HG03064 (cell line): ENCODE measurements around the gene GTF2H4.

ENCODE experiments used
- ATAC-seq: cut with Tn5 transposase; IDR thresholded peaks from one replicate; pipeline ENCODE4 v1.9.1; 2021; ENCODE audit warnings: low read depth; ENCODE audit not compliant: unreplicated experiment

GTF2H4 gene

DNA sequence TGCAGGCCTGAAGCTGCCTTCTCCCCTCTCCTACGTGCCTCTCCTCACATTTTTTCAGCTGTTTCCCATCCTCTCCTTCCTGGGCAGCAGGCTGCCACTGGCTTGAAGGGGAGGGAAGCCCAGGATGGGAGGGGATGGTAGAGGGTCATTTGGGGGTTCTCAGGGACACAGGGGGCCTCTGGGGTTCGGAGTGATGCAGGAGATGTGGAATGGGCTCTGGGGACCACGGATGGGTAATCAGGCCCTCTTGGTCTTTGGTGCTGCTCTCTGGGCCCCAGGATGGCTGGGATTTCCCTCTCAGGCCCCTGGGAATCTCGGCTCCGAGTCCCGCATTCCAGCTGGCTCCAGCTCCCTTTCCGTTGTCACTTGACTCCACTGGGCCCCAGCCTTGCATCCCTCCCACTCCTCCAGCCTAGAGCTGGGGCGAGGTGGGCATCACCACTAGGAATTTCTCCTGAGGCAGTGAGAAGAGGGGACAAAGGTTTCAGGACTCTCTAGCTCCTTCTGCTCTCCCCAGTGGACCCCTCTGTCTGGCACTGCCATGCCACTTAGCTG lies 25.7 kb upstream of the GTF2H4 start:
- ATAC-seq = no peak

DNA sequence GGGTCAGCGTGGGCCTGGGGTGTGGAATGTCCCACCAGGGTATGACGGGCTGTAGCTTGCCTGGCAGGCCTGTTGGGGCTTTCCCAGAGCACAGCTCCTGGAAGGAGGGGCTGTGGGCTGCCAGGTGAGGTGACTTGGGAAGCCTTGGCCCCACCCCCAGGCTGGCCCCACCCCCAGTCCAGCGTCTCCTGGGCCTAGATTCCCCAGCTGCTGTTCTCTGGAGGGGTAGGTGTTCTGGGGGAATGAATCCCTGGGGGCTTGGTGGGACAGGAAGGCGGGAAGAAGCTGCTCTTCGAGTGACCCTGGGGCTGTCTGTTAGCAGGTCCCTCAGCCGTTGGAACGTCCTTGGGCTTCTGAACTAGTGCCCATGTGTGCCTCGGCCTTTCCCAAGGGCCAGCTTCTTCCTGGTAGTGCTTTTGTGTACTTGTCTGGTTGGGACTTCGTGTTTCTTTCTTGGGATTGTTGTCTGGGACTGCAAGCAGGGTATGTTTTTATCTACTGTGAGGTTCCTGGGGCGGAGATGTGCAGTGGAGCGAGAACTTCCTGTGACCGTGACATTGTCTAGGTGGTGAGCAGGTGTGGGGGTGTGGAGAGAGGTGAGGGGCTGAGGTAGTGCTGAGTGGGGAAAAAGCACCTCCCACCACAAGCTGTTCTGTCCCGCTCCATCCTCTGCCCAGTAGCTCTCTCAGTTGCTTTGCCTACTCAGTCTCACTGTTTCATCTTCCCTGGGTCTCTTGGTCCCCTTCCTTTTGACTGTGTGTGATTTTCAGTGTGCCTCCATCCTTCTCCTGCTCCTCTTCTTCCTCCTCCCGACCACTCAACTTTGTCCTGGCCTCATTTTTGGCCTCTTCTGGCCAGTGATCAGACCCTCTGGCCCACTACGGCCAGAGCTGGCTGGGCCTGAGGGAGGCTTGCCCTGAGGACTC lies 25.0 kb upstream of the GTF2H4 start:
- no peak for ATAC-seq

DNA sequence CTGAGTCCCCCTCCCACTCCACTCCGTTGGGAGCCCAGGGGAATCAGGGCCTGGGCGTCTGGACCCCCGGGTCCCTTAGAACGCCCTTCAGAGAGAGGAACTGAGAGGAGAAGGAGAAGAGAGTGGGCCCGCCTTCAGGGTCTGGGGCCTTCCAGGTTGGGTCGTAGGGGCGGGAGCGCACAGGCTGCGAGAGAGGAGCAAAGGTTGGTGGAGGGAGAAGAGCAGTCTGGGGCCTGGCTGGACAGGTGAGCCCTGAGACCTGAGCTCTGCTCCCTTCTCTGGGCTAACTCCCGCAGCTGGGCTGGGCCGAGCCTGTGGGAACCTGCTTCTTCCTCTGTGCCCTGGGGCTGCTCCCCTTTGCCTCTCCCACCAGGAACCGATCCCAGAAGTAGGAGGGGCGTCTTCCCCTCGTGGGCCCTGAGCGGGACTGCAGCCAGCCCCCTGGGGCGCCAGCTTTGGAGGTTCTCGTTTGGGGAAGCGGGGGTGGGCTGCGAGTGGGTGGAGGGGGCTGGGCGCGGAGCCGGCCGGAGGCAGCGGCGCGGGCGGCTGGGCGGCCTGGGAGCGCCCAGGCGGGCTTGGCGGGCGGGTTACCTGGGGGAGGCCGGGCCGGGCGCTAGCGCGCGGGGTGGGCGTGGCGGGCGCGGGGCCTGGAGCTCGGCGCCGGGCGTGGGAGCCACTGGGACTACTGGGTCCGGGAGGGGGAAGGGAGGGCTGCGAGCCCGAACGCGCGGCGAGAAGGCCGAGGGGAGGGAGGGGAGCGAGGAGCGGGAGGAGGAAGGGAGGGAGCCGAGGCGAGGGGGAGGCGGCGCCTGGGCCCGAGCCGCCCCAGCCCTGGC lies 24.1 kb upstream of the GTF2H4 start, which contains the start of gene DDR1:
DDR1 (plus strand) TSS at position 835 of the 836 bp plus-strand sequence. CDS start 4,211 bp downstream, outside the sequence.
- ATAC-seq = peak; percentile 44

DNA sequence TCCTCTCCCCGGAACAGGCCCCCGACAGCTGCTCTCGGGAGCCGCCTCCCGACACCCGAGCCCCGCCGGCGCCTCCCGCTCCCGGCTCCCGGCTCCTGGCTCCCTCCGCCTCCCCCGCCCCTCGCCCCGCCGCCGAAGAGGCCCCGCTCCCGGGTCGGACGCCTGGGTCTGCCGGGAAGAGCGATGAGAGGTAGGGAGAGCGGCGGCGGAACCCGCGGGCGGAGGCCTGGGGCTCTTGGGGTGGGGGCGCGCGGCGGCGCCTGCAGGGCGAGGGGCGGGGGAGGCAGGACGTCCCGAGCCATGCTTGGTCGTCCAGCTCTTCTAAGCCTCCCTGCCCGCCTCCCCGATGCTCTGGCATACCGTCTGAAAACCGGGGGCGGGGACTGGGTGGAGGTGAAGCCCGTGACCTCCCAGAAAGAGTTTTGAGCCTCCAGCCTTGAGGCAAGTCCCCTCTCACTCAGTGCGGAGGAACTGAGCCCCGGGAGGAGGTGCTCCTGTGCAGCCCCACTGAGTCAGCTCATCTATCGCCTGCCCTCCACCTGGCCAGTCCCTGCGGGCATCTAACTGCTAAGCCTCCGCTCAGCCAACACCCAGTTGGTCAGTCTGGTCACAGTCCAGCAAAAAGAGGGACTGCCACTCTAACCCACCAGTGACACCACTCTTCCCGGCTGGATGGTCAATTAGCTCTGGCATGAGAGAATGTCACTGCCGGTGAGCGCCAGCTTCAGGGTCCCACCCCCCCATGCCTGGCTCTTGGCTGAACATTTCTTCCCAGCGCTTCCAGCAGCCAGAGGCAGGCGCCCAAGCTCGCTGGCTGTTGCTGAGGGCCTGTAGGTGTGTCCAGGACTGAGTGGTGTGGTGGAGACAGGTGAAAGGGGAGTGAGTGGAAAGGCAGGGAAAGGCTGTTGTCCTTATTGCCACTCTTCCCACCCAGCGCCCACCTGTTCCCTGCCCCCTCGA lies 23.2 kb upstream of the GTF2H4 start:
- no peak for ATAC-seq

DNA sequence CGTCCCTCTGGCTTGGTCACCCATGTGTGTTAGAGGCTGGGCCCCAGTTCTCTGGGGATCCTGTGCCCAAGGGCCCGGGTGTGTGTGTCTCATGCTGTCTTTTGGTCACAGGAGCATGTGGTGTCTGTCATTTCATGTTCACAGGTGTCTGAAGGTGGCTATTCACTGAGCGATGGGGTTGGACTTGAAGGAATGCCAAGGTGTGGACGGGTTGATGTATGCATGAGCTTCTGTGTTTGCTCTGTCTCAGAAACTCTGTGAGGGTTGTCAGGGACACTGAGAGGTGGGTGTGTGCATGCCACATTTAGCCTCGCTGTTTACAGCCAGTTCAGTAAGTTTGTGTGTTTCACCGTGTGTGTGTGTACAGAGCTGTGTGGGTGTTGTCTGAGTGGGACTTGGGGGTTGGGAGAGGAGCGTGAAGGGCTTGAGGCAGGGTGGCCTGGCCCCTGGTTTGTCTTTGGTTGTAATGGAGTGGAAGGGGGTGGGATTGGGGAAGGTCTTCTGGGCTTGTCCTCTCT lies 22.5 kb upstream of the GTF2H4 start:
- no peak for ATAC-seq

DNA sequence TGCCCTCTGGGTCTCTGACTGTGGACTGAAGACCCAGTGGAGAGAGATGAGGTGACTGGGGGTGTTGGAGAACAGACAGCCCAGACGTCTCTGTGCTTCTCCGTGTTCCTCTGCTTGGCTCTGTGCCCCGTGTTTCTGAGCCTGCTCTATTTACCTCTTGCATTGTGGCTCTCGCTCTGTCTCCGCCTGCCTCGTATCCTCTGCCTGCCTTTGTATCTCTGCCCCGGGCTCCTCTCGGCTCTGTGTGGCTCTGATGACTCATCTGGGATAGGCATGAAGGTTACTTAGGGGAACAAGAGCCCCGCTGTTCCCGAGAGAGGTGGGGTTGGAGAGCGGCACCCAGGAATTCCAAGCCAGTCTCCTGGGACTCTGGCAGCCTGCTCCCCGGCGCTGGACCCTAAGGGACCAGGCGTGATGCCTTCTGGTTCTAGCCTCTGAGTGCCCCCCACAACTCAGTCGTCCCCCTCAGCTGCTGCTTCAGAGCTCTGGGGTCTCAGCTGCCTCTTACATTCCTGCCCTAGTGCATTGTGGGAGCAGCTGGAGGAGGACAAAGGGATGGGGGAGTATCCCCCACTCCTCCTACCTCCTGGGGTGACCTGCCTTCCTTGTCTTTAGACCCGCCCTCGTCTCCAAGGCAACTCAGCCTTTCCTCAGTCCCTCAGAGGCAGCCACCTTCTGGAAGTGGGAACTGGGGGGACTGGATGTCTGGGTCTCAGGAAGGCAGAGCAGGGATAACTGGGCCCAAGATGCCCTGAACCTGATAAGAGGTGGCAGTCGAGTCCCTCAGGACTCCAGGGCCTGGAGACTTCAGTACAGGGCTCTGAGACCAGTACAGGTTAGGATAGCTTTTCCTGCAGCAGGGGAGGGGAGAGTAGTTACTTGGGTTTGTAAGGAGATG lies 21.8 kb upstream of the GTF2H4 start:
- ATAC-seq = no peak

DNA sequence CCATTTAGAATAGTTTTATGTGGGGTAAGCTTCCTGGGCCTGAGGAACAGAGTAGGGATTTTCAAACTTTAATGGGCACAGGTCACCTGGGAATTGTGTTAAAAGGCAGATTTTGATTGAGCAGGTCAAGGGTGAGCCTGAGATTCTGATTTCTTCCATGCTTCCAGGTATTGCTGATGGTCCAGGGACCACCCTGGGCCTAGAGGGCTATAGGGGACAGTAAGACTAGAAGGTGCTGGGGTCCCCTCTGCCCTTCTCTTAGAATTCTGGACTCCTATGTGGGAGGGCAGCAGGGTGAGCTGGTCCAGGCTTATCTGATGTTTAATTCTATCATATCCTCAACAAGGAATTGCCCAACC lies 21.1 kb upstream of the GTF2H4 start:
- no peak for ATAC-seq

DNA sequence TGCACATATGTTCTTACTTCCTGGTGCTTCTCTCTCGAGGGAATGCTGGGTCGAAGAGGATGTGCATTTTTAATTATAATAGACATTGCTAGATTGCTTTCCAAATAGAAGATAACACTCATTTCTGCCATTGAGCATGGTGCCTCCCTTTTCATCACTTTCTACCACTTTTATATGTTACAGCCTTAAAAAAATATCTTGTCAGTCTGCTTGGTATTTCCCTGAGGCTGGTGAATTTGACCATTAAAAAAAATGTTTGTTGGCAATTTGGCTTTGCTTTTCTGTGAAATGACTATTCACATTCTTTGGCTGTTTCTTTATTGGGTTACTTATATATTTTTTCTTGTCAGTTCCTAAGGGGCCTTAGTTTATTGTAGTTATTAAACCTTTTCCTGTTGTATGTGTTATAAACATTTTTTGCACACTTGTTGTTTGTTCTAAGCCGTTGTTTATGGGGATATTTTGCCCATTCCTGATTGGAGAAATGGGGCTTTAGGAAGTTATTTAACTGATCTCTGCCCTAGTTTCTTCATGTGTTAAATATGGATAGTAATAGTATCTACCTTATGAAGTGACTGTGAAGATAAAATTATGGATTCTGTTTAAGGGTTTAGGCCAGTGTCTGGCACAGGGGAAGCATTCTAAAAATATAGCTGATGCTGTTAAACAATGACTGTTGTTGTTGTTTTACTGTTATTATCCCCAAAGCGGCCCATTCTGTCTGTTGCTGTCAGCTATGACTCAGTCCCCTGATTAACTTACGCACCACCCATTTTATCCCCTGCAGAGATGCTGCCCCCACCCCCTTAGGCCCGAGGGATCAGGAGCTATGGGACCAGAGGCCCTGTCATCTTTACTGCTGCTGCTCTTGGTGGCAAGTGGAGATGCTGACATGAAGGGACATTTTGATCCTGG lies 19.8 kb upstream of the GTF2H4 start:
- ATAC-seq = no peak

DNA sequence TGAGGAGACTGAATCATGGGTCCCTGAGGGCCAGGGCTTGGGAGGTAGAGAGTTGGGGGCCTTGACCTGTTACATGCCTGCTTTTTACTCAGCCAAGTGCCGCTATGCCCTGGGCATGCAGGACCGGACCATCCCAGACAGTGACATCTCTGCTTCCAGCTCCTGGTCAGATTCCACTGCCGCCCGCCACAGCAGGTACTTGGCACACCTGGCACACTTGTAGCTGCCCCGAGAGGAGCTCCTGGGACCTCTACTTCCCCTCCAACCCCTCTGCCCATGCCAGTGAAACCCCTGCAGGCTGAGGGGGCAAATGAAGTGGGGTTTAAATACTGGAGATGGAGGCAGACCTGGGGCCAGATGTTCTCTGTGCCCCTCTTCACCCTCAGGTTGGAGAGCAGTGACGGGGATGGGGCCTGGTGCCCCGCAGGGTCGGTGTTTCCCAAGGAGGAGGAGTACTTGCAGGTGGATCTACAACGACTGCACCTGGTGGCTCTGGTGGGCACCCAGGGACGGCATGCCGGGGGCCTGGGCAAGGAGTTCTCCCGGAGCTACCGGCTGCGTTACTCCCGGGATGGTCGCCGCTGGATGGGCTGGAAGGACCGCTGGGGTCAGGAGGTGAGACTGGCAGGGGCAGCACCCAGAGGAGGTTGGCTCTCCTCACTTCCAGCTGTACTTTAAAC lies 19.1 kb upstream of the GTF2H4 start:
- no peak for ATAC-seq

DNA sequence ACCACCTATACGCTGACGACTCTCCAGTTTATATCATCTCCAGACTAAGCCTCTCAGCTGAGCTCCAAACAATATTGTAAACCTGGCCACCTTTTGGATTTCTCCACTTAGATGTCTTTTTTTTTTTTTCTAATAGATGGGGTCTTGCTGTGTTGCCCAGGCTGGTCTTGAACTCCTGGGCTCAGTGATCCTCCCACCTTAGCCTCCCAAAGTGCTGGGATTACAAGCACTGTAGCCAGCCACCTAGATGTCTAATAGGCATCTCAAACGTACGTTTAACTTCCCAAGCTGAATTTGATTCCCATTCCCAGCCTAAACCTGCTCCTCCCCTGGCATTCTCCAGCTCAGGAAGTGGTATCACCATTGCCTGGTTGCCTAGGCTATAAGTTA lies 18.5 kb upstream of the GTF2H4 start:
- ATAC-seq = no peak

DNA sequence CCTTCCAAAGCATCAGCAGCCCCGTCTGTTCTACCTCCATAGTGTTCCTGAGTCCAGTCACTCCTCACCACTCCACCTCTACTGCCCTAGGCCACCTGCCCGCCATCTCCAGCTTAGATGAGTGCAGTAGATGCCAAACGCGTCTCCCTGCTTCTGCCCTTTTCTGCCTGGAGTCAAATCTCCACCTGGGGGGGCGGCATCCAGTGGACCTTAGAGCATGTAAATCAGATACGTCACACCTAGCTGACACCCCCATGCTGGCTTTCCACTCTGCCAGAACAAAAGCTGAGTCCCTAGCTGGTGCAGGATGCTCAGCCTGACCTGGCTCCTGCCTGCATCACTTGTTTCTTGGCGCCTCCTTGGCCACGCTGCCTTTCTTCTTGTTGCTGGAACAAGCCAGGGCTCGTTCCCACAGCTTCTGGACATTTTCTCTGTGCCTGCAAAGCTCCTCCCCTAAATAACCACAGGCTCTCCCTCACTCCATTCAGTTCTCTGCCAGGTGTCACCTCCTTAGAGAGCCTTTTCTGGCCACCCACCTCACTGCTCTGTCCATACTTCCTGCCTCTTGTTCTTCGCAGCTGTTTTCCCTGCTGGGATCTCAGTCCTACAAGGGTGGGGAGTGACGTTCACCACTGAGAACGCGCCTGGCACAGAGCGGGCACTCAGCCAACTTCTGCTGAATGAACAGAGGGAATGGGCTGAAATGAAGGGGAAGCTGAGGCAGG lies 17.9 kb upstream of the GTF2H4 start:
- no peak for ATAC-seq

DNA sequence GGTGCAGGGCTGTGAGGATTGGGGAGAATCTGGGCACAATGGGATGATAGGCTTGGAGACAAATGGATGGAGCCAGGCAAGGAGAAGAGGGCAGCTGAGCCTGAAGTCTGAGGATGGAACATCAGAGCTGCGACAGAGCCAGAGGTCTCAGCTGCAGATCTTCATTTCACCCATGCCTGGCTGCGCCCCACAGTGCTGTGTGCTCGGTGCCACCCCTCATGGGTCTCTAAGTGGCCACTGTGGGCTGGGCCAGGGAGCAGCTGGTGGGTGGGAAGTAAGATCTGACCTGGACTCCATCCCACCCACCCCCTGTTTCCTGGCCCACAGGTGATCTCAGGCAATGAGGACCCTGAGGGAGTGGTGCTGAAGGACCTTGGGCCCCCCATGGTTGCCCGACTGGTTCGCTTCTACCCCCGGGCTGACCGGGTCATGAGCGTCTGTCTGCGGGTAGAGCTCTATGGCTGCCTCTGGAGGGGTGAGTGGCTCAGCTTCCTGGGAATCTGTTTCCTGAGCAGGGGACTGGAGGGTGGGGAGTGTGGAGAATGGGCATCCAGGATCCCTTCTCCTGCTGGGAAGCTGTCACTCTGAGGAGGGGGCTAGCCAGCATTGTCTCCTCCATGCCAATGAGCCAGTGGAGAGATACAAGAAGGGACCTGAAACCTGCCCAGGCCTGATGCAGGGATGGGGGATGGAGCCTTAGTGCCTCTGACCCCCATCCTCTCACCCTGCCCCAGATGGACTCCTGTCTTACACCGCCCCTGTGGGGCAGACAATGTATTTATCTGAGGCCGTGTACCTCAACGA lies 17.2 kb upstream of the GTF2H4 start:
- no peak for ATAC-seq

DNA sequence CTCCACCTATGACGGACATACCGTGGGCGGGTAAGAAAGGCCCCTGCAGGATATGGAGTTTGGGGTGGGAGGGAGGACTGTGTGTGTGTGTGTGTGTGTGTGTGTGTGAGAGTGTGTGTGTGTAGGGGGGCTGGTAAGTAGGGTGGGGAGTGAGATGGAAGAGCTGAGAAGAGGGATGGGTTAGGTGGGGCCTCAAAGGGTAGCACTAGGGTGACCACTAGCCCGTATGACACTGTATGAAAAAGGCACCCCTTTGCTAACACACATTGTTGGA lies 16.6 kb upstream of the GTF2H4 start:
- ATAC-seq = no peak

DNA sequence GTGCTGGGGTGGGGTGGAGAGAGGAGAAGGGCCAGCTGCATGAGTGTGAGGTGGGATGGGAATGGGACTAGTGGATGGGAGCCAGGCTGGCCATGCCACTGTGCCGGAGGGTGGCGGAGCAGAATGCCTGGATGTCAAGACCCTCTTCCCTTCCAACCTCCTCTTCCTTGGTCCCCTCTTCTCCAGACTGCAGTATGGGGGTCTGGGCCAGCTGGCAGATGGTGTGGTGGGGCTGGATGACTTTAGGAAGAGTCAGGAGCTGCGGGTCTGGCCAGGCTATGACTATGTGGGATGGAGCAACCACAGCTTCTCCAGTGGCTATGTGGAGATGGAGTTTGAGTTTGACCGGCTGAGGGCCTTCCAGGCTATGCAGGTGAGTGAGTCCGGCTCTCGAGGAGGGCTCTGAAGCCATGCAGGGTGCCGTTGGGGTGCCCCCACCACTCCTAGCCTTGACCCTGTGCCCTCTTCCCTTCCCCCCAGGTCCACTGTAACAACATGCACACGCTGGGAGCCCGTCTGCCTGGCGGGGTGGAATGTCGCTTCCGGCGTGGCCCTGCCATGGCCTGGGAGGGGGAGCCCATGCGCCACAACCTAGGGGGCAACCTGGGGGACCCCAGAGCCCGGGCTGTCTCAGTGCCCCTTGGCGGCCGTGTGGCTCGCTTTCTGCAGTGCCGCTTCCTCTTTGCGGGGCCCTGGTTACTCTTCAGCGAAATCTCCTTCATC lies 16.0 kb upstream of the GTF2H4 start:
- no peak for ATAC-seq

DNA sequence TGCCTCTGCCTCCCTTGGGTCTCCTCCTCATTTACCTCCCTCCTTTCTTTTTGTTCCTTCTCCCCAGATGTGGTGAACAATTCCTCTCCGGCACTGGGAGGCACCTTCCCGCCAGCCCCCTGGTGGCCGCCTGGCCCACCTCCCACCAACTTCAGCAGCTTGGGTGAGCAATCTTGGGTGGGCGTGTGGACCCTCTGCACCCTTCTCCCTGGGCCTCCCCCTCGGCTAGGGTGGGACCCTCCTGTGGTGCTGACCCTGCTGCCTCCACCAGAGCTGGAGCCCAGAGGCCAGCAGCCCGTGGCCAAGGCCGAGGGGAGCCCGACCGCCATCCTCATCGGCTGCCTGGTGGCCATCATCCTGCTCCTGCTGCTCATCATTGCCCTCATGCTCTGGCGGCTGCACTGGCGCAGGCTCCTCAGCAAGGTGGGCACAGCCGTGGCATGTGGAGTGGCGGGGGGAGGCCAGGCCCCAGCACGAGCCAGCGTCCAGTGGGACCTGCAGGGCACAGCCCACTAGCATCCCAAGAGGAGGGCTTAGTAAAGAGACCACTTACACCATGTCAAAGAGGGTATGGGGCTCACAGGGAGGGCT lies 14.9 kb upstream of the GTF2H4 start:
- ATAC-seq = no peak
